HepG2 (cell line): ENCODE data around the gene TMTC2.

ENCODE experiments used
- FOXO1 ChIP-seq: sonication (generic); formaldehyde crosslinking; IDR thresholded peaks from 2 replicates; pipeline ENCODE4 v1.4.0; 2020; ENCODE audit warnings: missing genetic modification reagents
- HOXA7 ChIP-seq: sonication (generic); formaldehyde crosslinking; IDR thresholded peaks from 2 replicates; pipeline ENCODE4 v1.8.1; 2022; ENCODE audit warnings: mild to moderate bottlenecking, missing genetic modification reagents, moderate library complexity
- POLR2A ChIP-seq, 2 experiments: IDR thresholded peaks; 2 replicates each; pipeline ENCODE4 v1.6.1; 2011; ENCODE audit warnings: low read depth in 2 of 2, low read length in 2 of 2, mild to moderate bottlenecking in 1 of 2, moderate library complexity in 1 of 2; ENCODE audit not compliant: insufficient read depth in 1 of 2
- RAD51 ChIP-seq: fragments of 450-650 bp; IDR thresholded peaks from 2 replicates; pipeline ENCODE4 v1.6.1; 2016; ENCODE audit warnings: borderline replicate concordance
- ZIK1 ChIP-seq: sonication (generic); formaldehyde crosslinking; IDR thresholded peaks from 2 replicates; pipeline ENCODE4 v1.5.0; 2020; ENCODE audit warnings: mild to moderate bottlenecking, low read depth, missing genetic modification reagents, borderline replicate concordance
- TF ChIP-seq, protein P1 (sequence below): sonication (generic); formaldehyde crosslinking; IDR thresholded peaks from 2 replicates; pipeline ENCODE4 v1.4.0; 2020; ENCODE audit warnings: missing genetic modification reagents, borderline replicate concordance
- TF ChIP-seq, protein P2 (sequence below): sonication (generic); formaldehyde crosslinking; IDR thresholded peaks from 2 replicates; pipeline ENCODE4 v1.5.0; 2020; ENCODE audit warnings: mild to moderate bottlenecking, missing genetic modification reagents, moderate library complexity

DNA sequence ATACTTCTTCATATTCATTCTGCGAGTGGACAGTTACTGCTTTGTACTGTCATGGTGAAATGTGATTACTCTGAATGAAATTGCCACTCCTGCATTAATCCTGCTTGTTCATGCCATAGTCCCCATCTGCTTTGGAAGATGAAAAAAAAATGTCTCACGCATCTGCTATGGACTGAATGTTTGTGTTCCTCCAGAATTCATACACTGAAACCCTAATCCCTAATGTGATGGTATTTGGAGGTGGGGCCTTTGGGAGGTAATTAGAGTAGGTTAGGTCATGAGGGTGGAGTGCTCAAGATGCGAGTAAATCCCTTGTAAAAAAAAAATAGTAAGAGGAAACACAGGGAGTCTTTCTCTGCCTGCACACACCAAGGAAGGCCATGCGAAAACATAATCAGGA, 427.2 kb downstream of the TMTC2 start:
- TF ChIP-seq, protein P1, sequence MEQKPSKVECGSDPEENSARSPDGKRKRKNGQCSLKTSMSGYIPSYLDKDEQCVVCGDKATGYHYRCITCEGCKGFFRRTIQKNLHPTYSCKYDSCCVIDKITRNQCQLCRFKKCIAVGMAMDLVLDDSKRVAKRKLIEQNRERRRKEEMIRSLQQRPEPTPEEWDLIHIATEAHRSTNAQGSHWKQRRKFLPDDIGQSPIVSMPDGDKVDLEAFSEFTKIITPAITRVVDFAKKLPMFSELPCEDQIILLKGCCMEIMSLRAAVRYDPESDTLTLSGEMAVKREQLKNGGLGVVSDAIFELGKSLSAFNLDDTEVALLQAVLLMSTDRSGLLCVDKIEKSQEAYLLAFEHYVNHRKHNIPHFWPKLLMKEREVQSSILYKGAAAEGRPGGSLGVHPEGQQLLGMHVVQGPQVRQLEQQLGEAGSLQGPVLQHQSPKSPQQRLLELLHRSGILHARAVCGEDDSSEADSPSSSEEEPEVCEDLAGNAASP, result no peak
- TF ChIP-seq FOXO1 (CRISPR knock-in tag) (no peak), ZIK1 (CRISPR knock-in tag) (no peak), RAD51 (no peak), HOXA7 (CRISPR knock-in tag) (no peak), POLR2A (IDR thresholded peaks at IDR 0.05; ENCODE audit: insufficient read depth in 1 of 2, low read depth in 2 of 2, low read length in 2 of 2) (no peak)
- TF ChIP-seq, protein P2, sequence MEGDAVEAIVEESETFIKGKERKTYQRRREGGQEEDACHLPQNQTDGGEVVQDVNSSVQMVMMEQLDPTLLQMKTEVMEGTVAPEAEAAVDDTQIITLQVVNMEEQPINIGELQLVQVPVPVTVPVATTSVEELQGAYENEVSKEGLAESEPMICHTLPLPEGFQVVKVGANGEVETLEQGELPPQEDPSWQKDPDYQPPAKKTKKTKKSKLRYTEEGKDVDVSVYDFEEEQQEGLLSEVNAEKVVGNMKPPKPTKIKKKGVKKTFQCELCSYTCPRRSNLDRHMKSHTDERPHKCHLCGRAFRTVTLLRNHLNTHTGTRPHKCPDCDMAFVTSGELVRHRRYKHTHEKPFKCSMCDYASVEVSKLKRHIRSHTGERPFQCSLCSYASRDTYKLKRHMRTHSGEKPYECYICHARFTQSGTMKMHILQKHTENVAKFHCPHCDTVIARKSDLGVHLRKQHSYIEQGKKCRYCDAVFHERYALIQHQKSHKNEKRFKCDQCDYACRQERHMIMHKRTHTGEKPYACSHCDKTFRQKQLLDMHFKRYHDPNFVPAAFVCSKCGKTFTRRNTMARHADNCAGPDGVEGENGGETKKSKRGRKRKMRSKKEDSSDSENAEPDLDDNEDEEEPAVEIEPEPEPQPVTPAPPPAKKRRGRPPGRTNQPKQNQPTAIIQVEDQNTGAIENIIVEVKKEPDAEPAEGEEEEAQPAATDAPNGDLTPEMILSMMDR (CRISPR knock-in tag), result no peak
